PC-9 (cell line): ENCODE measurements around the gene SCAF1. TPM values are rescaled to one million over a fixed set of nuclear protein-coding genes. Genes with fewer than 3 reads are reported as not detected.

Experiments used
- BruUV-seq: library from RNA; stranded (reverse); fragments of 400-500 nt; replicated peaks from 2 replicates; lab custom pipeline; 2021; lab: Mats Ljungman, UMichigan
- CTCF ChIA-PET: fragments of 300-600 bp; sonication (Branson Sonifier 250); formaldehyde crosslinking; loops from one replicate; lab custom pipeline; 2022; ENCODE audit warnings: antibody characterized with exemption; lab: Charles Lee
- POLR2A ChIA-PET: fragments of 300-600 bp; sonication (Branson Sonifier 250); formaldehyde crosslinking; loops from one replicate; lab custom pipeline; 2022; ENCODE audit warnings: antibody characterized with exemption; ENCODE audit not compliant: unreplicated experiment; lab: Charles Lee
- DNase-seq, 2 experiments: peaks; one replicate each; pipeline versions ENCODE4 v3.0.0 to v3.0.0-alpha.2; 2015 to 2022; ENCODE audit warnings: mixed read lengths in 1 of 2
- H2AFZ ChIP-seq: fragments of 200-600 bp; sonication (generic); 2 replicates; pipeline ENCODE4 v1.8.1; 2017; ENCODE audit warnings: antibody characterized with exemption
- H3F3A ChIP-seq: fragments of 200-600 bp; sonication (generic); 2 replicates; pipeline ENCODE4 v1.8.1; 2017; ENCODE audit warnings: antibody characterized with exemption, mild to moderate bottlenecking, low read depth; ENCODE audit not compliant: insufficient read depth
- H3K27ac ChIP-seq: fragments of 200-600 bp; sonication (generic); 2 replicates; pipeline ENCODE4 v1.6.1; 2016; ENCODE audit warnings: mixed run types
- H3K27me3 ChIP-seq: fragments of 200-600 bp; sonication (generic); 2 replicates; pipeline ENCODE4 v1.6.1; 2016; ENCODE audit warnings: low read depth, mixed run types; ENCODE audit not compliant: insufficient read depth
- H3K36me3 ChIP-seq: fragments of 200-600 bp; sonication (generic); 2 replicates; pipeline ENCODE4 v1.6.1; 2016; ENCODE audit warnings: low read depth, mixed run types
- H3K4me1 ChIP-seq: fragments of 200-600 bp; sonication (generic); replicated peaks from 2 replicates; pipeline ENCODE4 v1.6.1; 2016; ENCODE audit warnings: mixed run types; ENCODE audit not compliant: insufficient read depth
- H3K4me2 ChIP-seq: fragments of 200-600 bp; sonication (generic); 2 replicates; pipeline ENCODE4 v1.6.1; 2017; ENCODE audit warnings: mixed run types
- H3K4me3 ChIP-seq: fragments of 200-600 bp; sonication (generic); 2 replicates; pipeline ENCODE4 v1.6.1; 2016; ENCODE audit warnings: mixed run types
- H3K79me2 ChIP-seq: fragments of 200-600 bp; sonication (generic); 2 replicates; pipeline ENCODE4 v1.6.1; 2017; ENCODE audit warnings: low read depth, mixed run types
- H3K9me2 ChIP-seq: fragments of 200-600 bp; sonication (generic); 2 replicates; pipeline ENCODE4 v1.8.1; 2017; ENCODE audit warnings: mild to moderate bottlenecking; ENCODE audit not compliant: insufficient read depth
- H3K9me3 ChIP-seq: fragments of 200-600 bp; sonication (generic); 2 replicates; pipeline ENCODE4 v1.8.1; 2016; ENCODE audit warnings: low read depth; ENCODE audit not compliant: insufficient read depth
- H4K20me1 ChIP-seq: fragments of 200-600 bp; sonication (generic); 2 replicates; pipeline ENCODE4 v1.8.1; 2017; ENCODE audit not compliant: insufficient read depth
- CTCF ChIP-seq: fragments of 200-600 bp; sonication (generic); conservative IDR thresholded peaks from 2 replicates; pipeline ENCODE4 v1.6.1; 2017; ENCODE audit warnings: mixed run types, antibody characterized with exemption, mild to moderate bottlenecking, moderate library complexity
- EZH2 ChIP-seq: fragments of 200-600 bp; sonication (generic); IDR thresholded peaks from 2 replicates; pipeline ENCODE4 v1.8.0; 2017; ENCODE audit warnings: antibody characterized with exemption, low read depth
- intact Hi-C: fragments of 100-400 bp; cut with micrococcal nuclease; formaldehyde crosslinking; loops from one replicate; pipeline ENCODE4 v1.10.0; 2022; ENCODE audit not compliant: unreplicated experiment
- total RNA-seq: library from RNA; stranded (reverse); gene quantifications from 2 replicates; pipeline ENCODE4 v1.2.3, GENCODE V29; 2021

SCAF1 gene
- total RNA-seq, 1 experiment from 2014 or later = 91.3 TPM

GRCh38 chr19:49642492-49643035, 555 bp downstream of the SCAF1 start:
- H3K27ac ChIP-seq = peak overlapping the region; percentile 65
- no peaks in the 10 kb centered on the region for H3K9me3 ChIP-seq
- no peaks in the 10 kb centered on the region for H3K27me3 ChIP-seq
- H3K36me3 ChIP-seq = peaks cover 11% of the 10 kb centered on the region
- CTCF ChIA-PET = interaction anchor here (1.1 kb wide), 1 partner anchor 72 kb away, joined by 3 read pairs; no protein-coding TSS in a partner anchor
- H3K9me2 ChIP-seq = no peaks in the 10 kb centered on the region
- intact Hi-C loops = loop anchor here (1.0 to 10.0 kb wide), 3 partner anchors 22 to 770 kb away; partner anchors contain the start of genes GYS1, PPP1R15A and RUVBL2
- peak overlapping the region; percentile 99 for H3K4me2 ChIP-seq
- H2AFZ ChIP-seq = peak overlapping the region; percentile 84
- peaks cover 26% of the 10 kb centered on the region for H4K20me1 ChIP-seq
- H3K79me2 ChIP-seq = peaks cover 58% of the 10 kb centered on the region
- POLR2A ChIA-PET = interaction anchor here (0.6 to 2.4 kb wide), 9 partner anchors 15 to 1254 kb away, joined by 3 to 25 read pairs (median 6); partner anchors contain the start of gene IRF3
- H3K4me1 ChIP-seq = peaks cover 37% of the 10 kb centered on the region
- peaks cover 21% of the 10 kb centered on the region for H3F3A ChIP-seq
- TF ChIP-seq CTCF (no peak), EZH2 (no peak)
- TSS peak; percentile 0 for BruUV-seq
- no peak for DNase-seq
- peak overlapping the region; percentile 97 for H3K4me3 ChIP-seq

GRCh38 chr19:49643466-49643865, 1.5 kb downstream of the SCAF1 start:
- Histone ChIP-seq H4K20me1 (peaks cover 31% of the 10 kb centered on the region), H3F3A (peaks cover 24% of the 10 kb centered on the region), H3K36me3 (peaks cover 11% of the 10 kb centered on the region), H2AFZ (no peak overlapping the region), H3K9me2 (no peaks in the 10 kb centered on the region), H3K4me1 (peaks cover 28% of the 10 kb centered on the region), H3K79me2 (peaks cover 63% of the 10 kb centered on the region), H3K9me3 (no peaks in the 10 kb centered on the region), H3K27ac (0 out of 2 replicates have a peak overlapping the region, but pooled peaks have one; percentile 65), H3K4me2 (peak overlapping the region; percentile 99), H3K4me3 (peak overlapping the region; percentile 97; the same call in 1 of the 2 replicates), H3K27me3 (no peaks in the 10 kb centered on the region)
- ChIA-PET POLR2A (no interaction called here), CTCF (no interaction called here)
- no peak for TF ChIP-seq EZH2
- TF ChIP-seq CTCF = no peak
- BruUV-seq = no TSS peak
- no peak for DNase-seq
- intact Hi-C loops = loop anchor here (5.0 to 10.0 kb wide), 2 partner anchors 649 to 771 kb away; partner anchors contain the start of genes GYS1, PPP1R15A and RUVBL2

GRCh38 chr19:49645592-49645991, 3.6 kb downstream of the SCAF1 start:
- peaks cover 79% of the 10 kb centered on the region for H3K79me2 ChIP-seq
- intact Hi-C loops = loop anchor here (10.0 kb wide), 1 partner anchor 651 kb away; the partner anchor contains the start of genes GYS1 and RUVBL2
- peaks cover 15% of the 10 kb centered on the region for H3K36me3 ChIP-seq
- ChIA-PET CTCF (no interaction called here), POLR2A (no interaction called here)
- H3K4me1 ChIP-seq = peaks cover 17% of the 10 kb centered on the region
- H3K9me3 ChIP-seq = no peaks in the 10 kb centered on the region
- no peak for DNase-seq
- H3F3A ChIP-seq = peaks cover 30% of the 10 kb centered on the region
- no peaks in the 10 kb centered on the region for H3K27me3 ChIP-seq
- no TSS peak for BruUV-seq
- no peak overlapping the region for H3K27ac ChIP-seq
- TF ChIP-seq CTCF = no peak
- TF ChIP-seq EZH2 = no peak
- no peaks in the 10 kb centered on the region for H3K9me2 ChIP-seq
- H3K4me3 ChIP-seq = no peak overlapping the region
- no peak overlapping the region for H3K4me2 ChIP-seq
- peaks cover 46% of the 10 kb centered on the region for H4K20me1 ChIP-seq
- H2AFZ ChIP-seq = no peak overlapping the region
